NCI-H460 (cell line): ENCODE data around the gene PAPLN. TPM values are rescaled to one million over a fixed set of nuclear protein-coding genes. Genes with fewer than 3 reads are reported as not detected.

ENCODE experiments used
- DNase-seq: peaks from one replicate; pipeline ENCODE4 v3.0.0-alpha.2; 2016; ENCODE audit warnings: low read depth; ENCODE audit errors: extremely low read depth
- total RNA-seq: library from RNA; depleted of rRNA; stranded (reverse); fragments of >200 nt; shearing (Covaris generic); gene quantifications from 2 replicates; pipeline ENCODE4 v1.2.3, GENCODE V29; 2014

PAPLN gene
- total RNA-seq, 1 experiment from 2014 or later: 0.72 TPM

- no peak for DNase-seq
Measured at GRCh38 chr14:73227812-73228781, 9.2 kb upstream of the PAPLN start.

DNA sequence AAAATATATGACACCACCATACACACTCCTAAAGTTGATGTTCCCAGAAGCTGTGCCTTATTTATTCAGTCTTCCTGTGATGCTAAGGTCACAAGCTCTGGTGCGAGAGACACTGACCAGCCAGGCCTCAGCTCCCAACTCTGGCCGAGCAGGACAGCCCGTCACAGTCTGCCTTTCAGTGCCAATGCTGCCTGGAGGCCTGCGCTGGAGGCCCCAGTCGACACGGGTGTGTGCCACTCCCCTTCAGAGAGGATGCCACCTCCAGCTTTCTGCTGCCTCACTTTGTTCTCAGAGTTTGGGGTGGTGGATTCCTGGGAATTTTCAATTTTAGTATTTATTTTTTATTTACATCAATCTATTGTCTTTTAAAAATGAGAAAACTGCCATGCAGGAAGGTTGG is 7.3 kb upstream of the PAPLN start:
- DNase-seq: no peak

- peak; percentile 14 for DNase-seq
Measured at GRCh38 chr14:73231981-73232851, 5.1 kb upstream of the PAPLN start.

DNA sequence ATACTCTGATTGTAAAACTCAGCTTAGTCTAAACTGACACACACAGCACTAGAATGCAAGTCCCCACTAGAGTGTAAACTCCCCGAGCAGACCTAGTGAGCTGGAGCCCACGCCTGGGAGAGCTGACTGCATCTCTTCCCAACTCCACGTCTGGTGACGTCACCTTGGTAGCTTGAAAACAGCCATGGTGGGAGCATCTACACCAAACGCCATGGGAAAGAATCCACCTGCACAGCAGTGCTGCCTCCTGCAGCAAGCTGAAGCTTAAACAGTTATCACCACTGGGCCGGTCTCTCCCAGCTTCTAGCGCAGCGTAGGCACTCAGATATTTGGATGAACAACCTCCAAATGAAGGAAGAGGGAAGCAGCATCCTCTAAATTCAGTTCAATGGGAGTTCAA is 4.3 kb upstream of the PAPLN start:
- DNase-seq: no peak

DNA sequence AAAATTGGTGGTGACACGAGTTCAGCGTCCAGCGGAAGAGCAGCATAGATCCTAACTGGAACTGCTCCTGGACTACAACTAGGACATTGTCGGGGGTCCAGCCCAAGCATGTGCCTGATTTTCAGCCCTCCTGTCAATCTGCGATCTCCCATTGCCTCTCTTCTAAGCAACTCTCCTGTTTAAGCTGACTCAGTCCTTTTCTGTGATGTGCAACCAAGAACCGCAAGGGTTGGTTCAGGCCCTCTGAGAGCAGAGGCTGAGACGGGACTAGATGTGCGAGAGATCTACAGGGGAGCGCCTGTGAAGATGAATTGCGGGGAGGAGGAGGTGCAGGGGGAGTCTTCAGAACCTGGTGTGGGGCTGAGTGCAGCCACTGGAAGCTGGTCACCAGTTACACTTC is 3.7 kb upstream of the PAPLN start:
- DNase-seq: no peak

DNA sequence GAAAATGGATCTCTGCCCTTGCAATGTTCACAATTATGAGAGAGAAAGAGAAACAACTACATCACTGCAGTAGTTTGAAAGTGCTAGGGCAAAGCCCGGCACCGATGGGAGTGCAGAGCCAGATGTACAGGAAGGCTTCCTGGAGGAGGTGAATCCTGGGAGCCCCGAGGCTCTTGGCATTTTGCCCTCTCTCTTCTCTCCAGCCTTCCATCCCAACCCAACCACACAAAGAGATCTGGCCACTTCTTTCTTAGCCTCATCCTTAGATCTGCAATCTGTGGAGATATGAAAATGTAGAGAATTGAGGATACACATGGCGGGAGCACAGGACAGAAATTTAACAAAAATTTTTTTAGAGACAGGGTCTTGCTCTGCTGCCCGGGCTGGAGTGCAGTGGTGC is 3.3 kb upstream of the PAPLN start:
- DNase-seq: no peak

DNA sequence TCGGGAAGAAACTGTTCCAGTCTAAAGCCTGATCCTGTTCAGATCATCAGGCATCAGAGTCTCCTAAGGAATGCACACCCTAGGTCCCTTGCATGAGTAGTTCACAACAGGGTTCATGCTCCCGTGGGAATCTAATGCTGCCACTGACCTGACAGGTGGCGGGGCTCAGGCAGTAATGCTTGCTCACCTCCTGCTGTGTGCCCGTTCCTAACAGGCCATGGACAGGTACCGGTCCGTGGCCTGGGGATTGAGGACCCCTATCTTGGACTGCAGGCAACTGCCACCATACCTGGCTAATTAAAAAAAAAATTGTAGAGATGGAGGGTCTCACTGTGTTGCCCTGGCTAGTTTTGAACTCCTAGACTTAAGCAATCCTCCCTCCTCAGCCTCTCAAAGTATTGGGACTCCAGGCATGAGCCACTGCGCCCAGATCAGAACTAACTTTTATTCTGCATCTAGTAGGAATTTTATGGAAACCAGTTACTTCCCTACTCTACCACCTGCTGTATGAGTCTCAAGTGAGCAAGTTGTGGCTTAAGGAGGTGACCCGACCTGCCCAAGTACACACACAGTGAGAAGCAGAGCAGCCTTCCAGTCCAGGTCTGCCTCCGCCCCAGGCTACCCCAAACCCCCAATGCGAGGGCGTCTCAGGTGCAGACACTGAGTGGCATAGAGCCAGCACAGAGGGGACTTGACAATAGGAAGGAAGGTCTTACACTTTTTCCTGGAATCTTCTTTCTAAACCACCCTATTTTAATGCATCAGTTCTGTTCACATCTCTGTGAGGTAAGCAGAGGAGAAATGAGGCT is 2.5 kb upstream of the PAPLN start:
- DNase-seq: no peak

DNA sequence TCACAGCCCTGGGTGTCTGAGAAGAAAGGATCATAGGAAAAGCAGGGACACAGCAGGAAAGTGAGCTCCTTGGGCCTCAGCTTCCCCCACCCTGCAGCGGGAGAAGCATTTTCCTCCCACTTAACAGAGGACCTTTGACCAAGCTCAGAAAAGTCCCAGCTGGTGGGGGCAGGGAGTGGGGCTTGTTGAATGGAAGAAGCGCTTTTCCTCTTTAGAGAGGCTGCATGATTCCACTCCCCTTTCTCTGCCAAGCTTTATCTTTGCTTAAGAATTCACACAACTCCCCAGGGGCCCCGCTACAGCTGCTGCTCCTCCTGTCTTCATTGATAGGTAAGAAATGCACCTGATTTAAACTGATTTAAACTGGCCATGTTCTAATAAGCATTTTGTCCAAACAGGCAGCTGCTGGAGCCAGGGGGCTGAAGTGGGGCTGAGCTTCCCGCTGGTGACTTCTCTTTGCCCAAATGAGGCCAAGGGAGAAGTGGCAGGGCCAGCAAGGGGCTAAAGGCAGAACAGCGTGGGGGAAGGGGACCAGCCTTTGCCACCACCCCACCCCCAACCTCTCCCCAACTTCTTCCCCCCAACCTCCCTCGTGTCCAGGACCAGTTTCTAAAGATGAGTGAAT is 1.7 kb upstream of the PAPLN start:
- DNase-seq: no peak

DNA sequence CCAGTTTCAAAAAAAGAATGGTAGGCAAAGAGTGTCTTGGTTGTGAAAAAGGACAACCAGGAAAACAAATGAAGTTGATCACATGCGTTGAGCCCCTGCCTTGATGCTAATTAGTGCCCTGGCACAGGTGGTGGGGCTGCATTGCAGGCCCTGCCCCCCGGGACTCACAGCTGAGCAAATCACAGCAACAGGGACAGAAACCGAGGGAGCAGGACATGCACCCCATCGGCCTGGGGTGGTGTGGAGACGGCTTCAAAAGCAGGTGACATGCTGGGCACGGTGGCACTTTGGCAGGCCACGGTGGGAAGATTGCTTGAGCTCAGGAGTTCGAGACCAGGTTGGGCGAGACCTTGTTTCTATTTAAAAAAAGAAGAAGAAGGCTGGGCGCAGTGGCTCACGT is 1.1 kb upstream of the PAPLN start:
- DNase-seq: no peak

- no peak for DNase-seq
Measured at GRCh38 chr14:73236752-73237218, 521 bp upstream of the PAPLN start.

GRCh38 chr14:73237786-73238423 is 599 bp downstream of the PAPLN start:
- no peak for DNase-seq

DNA sequence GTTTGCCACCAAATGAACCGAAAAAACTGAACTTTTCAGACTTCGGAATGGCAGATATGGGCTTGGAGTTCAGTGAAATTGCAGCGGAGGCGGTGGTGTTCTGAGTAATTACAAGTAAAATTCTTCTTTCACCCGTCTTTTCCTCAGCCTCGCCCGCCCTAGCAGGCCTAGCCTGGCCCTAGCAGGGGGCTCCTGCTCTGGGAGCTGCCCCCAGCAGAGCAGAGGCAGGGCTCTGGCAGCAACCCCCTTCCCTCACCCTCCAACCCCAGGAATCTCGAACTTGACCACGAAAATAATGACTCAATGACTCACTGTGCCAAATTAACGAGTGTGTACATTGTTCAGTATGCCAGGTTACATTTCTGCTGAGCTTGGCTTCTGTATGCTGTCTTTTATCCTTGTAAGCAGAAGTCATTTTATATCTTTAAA is 1.1 kb downstream of the PAPLN start:
- DNase-seq: peak; percentile 40

DNA sequence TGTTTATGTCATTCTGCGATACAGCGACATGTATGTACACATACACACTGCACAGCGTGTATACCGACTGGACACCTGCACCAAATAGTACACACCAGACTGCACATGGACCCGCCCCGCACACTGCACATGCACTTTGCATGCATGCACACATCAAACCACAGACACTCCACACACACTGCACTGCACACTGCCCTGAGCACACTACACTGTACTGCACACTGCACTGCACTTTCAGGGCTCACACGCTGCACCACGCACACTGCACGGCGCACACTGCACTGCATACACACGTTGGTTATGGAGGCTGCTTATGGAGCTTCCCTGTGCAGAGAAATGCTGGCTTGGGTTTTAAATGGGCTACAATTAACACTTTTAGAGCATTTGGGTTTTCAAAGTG is 1.6 kb downstream of the PAPLN start:
- DNase-seq: no peak

- no peak for DNase-seq
Measured at GRCh38 chr14:73239393-73240241, 2.3 kb downstream of the PAPLN start.

DNA sequence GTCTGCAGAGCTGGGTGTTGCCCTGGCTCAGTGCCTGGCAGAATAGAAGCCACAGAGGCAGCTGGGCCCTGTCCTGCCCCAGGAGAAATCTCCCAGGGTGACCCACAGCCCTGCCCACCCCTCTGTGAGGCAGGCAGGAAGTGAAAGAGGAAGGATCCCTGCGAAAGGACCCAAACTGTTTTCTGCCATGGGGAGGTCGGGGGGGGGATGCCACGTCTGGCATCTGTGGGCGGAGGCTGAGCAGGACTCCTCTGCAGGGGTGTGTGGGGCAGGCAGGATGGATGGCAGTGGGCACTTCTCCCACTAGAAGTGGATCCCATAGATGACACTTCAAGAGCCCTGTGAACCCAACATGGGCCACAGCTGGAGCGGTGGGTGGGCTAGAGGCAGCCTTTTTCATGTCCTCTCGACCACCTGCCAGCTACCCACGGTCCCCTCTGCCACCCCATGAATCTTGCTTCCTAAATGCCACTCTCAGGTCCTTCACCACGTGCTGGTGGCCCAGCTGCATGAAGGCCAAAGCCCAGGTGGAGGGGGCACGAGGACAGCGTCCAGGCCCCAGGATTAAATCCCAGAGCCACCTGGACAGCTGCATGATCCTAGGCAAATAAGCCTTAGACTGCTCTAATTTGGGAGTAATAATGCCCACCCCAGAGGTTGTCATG is 3.6 kb downstream of the PAPLN start:
- DNase-seq: no peak

GRCh38 chr14:73241481-73242165 is 4.3 kb downstream of the PAPLN start:
- DNase-seq: no peak

- DNase-seq: no peak
Measured at GRCh38 chr14:73242357-73242901, 5.1 kb downstream of the PAPLN start.
